GM19324 (cell line): ENCODE measurements around the gene RNU6-9.

Source experiments
- ATAC-seq: cut with Tn5 transposase; IDR thresholded peaks from one replicate; pipeline ENCODE4 v1.9.1; 2021; ENCODE audit warnings: mild to moderate bottlenecking, moderate library complexity; ENCODE audit not compliant: unreplicated experiment, low FRiP score

Gene RNU6-9

DNA sequence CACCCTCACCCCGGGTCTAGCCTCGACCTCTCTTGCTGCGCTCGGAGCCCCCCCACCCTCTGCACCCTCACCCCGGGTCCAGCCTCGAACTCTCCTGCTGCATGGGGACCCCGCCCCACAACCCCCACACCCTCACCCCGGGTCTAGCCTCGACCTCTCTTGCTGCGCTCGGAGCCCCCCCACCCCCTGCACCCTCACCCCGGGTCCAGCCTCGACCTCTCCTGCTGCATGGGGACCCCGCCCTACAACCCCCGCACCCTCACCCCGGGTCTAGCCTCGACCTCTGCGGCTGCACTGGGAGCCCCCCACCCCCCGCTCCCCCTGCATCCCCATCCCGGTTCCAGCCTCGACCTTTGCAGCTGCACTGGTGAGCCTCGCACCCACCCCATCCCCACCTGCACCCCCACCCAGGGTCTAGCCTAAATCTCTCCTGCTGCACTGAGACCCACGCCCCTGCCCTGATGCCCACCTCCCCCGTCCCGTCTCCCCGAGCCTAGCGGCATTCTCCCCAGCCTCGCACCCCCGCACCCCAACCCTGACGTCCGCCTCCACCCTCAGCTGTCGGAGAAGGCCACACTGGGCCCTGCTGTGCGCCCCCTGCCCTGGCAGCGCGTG, 32.0 kb upstream of the RNU6-9 start:
- no peak for ATAC-seq

DNA sequence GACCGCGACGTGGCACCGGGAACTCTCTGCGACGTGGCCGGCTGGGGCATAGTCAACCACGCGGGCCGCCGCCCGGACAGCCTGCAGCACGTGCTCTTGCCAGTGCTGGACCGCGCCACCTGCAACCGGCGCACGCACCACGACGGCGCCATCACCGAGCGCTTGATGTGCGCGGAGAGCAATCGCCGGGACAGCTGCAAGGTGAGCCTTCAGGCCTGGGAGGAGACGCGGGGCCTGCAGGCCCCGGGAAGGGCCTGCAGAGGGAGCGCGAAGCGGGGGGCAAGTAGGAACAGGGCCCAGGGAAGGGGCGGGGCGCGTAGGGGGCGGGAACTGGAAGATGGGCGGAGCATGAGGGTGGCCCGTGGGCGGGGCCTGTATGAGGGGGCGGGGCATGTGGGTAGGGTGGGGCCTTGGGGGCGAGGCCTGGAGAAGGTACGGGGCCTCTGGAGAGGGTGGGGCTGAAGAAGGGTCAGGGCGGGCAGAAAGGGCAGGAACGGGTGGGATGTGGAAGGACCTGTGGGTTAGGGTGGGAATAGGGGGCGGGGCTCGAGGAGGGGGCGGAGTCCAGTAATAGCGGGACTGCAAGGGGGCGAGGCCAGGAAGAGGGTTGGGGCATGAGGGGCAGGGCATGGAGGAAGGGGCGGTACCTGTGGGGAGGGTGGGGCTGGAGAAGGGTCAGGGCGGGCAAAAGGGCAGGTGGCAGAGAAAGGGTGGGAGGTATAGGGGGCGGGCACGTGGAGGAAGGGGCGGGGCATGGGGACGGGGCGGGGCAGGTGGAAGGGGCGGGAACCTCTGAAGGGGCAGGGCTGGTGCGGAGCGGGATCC, 31.3 kb upstream of the RNU6-9 start:
- no peak for ATAC-seq

DNA sequence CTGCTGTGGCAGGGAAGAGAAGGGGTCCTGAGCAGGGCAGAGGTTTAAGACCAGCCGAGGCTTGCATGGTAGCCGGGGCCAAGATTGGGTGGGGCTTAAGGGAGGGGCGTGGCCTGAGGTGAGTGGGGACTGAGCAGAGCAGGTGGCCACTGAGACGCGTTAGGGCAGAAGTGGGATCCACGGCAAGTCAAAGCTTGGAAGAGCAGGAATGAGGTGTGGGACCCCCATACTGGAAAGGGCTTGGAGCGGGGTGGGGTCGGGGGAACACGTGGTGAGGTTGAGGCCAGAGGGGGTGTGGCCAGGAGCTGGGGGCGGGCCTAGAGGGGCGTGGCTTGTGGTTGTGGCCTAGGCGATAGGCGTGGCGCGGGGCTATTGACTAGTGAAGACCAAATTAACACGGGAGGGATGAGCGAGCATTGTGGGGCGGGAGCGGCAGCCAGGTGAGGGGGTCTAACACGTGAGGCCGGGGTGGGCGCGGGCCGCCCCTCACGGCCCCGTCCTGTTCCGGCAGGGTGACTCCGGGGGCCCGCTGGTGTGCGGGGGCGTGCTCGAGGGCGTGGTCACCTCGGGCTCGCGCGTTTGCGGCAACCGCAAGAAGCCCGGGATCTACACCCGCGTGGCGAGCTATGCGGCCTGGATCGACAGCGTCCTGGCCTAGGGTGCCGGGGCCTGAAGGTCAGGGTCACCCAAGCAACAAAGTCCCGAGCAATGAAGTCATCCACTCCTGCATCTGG, 30.5 kb upstream of the RNU6-9 start:
- no peak for ATAC-seq

DNA sequence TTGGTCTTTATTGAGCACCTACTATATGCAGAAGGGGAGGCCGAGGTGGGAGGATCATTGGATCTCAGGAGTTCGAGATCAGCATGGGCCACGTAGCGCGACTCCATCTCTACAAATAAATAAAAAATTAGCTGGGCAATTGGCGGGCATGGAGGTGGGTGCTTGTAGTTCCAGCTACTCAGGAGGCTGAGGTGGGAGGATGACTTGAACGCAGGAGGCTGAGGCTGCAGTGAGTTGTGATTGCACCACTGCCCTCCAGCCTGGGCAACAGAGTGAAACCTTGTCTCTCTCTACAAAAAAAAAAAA, 30.0 kb upstream of the RNU6-9 start:
- no peak for ATAC-seq

DNA sequence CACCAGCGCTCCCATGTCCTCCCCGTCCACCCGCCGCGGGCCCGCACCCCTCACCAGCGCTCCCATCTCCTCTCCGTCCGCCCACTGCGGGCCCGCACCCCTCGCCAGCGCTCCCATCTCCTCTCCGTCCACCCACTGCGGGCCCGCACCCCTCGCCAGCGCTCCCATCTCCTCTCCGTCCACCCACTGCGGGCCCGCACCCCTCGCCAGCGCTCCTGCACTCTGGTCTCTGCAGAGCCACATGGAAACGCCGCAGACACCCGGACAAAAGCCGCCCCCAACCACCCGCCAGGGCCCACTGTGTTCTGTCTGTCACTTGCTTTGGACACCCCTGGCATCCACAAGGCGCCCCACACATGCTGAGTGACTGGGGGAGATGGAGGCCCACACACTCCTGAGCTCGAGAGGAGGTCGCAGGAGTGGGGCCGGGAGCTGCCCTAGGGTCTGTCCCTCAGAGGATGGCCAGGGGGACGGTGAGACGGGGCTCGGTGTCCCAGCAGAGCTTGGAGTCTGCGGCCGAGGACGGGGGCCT, 26.4 kb upstream of the RNU6-9 start:
- ATAC-seq = no peak

DNA sequence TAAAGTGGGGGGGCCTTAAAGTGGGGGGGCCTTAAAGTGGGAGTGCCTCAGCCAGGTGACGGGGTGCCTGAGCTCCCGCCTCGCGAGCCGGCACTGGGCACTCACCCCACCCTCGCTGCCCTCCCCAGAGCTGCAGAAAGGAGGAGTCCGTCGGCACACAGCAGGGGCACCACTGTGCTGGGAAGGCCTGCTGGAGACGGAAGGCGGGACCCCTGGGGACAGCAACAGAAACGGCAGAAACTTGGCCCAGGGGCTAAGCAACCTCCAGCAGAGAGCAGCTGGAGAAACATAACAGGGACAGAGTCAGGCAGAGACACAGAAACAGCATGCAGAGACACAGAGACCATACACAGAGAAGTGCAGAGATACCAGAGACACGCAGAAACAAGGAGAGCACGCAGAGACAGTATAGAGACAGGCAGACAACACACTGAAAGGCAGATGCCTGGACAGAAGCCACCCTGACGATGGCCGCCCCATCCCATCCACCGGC, 25.9 kb upstream of the RNU6-9 start:
- ATAC-seq = no peak

DNA sequence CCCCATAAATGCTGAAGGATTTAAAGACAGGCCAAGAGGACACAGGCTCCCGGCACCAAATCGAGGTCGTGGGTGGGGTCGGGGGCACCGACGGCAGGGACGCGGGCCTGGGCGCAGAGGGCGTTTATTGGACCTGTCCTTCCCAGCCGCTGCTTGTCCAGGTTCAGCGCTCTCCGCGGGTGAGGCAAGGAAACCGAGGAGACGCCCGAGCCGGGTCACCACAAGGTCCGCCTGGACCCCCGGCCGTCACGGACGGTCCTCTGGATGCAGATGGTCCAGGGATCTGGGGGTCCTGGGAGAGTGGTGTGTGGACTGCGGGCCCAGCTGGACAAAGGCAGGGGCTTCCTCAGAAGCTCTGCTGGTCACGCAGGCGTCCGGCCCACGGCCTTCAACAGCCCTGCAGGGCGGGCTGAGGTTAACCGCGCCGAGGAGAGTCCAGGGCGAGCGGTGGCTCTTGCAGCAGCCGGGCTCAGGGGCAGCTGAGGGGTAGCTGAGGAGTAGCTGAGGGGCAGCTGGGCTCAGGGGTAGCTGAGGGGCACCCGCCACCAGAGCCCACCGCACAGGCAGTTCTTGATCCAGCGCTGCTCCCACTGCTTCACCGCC, 25.3 kb upstream of the RNU6-9 start:
- ATAC-seq = no peak

DNA sequence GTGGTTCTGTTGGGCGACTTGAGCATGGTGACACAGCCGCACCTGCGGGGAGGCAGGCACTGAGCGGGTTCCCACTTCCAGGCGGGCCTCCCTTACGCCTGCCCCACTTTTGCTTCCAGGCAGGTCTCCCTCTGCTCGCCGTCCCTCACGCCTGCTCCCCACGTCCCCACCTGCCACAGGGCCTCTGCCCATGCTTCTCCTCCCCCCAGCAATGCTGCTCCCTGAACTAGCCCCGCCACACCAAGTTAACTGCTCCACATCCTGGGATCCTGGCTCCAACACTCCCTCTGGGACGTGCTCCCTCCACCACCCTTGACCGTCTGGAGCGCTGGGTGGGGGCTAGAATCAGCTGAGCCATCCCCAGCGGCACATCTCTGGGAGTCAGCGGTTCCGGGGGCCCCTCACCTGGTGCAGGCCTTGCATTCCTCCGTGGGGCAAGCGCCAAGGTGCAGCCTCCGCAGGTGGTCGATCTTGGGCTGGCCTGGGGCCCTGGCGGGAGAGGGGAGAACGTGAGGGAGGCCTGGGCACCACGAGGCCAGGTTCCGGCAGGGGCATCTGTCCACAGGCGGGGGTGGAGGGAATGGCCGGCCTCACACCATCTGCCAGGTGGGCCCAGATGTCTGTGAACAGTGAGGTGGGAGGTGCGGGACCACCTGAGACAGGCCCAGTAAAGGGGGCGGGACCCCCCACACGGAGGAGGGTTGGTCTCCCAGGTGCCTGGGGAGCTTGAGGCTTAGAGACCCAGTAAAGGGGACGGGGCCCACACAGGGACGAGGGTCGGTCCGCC, 24.6 kb upstream of the RNU6-9 start:
- ATAC-seq = no peak

DNA sequence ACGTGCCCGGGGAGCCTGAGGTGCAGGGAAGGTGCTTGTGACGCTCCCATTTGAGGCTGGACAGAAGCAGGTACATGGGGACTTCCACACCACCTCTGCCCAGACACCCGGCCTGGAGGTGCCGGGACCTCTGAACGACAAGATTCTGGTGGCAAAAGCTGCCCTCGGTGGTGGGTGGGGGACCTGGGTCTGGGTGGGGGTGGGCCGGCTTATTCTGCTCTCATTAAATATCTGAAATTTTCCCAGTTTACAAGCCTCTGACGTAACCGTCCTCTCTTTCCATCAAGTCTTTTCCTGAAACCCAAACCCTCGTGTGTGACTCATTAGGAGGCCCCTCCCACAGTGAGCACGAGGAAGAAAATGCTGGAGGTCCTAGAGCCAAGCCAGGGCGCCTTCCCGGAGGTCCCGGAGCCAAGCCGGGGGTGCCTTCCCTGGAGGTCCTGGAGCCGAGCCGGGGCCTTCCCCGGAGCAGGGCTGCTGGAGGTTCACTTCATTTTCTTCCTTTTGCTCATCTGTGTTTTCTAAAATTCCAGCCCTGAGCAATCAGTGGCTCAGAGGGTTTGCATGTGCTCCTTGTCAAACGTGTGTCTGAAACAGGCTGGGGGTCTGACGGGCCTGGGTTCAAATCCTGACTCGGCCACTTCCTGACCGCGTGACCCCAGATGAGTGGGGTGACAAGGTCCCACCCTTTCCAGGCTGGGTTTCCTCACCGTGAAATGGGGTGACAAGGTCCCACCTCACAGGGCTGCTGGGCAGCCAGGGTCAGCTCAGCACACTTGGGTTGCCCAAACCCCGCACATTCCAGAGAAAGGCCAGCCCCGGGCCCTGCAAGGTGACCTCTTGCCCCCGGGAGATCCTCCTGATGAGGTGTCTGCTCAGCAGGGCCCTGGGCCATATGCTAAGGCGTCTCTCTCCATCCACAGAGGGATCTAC, 23.8 kb upstream of the RNU6-9 start:
- ATAC-seq = no peak

DNA sequence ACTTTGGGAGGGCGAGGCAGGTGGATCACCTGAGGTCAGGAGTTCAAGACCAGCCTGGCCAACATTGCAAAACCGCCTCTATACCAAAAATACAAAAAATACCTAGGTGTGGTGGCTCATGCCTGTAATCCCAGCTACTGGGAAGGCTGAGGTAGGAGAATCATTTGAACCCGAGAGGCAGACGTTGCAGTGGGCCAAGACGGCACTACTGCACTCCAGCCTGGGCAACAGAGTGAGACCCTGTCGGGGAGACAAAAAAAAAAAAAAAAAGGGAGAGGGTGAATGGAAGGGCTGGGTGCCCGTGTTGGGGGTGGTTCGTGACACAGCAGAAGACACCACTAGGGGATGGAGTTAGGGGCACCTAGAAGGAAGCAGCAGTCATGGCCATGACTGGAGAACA, 23.0 kb upstream of the RNU6-9 start:
- ATAC-seq = no peak

DNA sequence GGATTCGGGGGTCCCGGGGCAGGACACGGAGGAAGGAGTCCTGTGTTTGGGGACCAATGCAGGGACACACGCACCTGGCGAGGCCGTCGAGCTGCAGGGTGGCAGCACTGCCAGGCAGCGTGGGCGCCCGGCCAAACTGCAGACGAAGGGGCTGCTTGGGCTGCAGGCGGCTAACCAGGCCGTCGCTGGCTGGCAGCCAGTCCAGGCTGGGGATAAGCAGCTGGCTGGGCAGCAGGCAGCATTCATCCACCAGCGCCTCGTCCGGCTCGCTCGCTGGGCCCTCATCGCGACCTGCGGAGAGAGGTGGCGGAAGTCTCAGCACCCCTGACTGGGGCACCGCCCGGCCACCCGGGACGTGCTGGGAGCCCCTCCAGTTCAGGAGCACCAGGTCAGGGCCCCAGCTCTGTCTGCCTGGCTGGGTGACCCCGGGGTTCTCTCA, 22.3 kb upstream of the RNU6-9 start:
- no peak for ATAC-seq

DNA sequence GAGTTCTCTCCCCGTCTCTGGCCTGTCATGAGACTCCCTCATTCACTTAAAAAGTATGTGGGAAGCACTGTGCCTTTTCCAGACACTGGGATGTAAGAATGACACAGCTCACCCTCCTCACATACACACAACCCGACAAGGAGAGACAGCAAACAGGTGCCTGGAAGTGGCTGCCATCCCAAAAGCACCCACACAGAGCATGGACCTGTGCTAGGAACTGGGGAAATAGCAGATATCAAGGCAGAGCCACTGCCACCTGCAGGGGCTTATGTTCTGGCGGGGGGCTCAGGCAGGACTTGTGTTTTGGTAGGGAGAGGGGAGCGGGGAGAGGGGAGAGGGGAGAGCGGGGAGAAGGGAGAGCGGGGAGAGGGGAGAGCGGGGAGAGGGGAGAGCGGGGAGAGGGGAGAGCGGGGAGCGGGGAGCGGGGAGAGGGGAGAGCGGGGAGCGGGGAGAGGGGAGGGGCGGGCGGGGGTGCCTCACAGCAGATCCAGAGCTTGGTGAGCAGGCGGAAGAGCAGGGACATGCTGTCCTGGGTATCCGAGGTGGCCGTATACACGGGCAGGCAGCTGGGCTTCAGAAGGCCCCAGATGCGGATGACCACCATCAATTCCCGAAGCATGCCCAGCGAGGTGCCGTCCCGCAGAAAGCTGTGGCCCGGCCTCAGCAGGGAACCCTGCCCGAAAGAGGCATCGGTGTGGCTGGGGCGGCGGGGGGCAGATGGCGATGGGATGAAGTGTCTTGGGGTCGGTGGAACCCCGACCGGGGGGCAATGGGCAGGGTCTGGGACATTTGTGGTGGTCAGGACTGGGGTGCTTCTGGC, 21.6 kb upstream of the RNU6-9 start:
- no peak for ATAC-seq

DNA sequence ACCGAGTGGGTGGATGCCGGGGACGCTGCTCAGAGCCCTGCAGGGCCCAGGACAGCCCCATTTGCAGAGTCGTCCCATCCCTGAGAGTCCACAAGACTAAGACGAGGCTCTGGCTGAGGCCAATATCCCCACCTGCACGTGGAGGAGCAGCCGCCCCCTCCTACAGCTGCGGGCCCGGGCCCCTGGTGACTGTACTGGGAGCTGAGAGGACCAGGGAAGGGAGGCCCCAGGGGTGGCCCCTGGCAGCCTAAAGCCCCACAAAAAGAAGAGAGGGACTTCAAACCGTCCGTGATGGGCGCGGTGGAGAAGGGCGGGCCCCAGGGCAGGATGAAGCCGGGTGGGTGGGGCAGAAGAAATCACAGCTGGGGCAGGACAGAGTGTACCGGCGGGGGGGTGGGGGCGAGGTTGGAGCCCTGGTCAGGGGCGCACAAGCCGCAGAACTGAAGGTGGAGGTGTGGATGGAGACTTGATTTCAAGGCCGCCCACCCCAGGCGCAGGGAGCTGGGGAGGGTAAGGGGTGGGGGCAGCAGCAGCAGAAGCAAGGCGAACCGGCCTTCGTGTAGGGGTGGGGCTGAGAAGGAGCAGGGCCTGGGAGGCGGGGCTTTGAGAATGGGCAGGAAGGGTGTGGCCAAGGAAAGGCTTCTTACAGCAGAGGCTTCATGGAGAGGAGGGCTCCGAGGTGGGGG, 20.9 kb upstream of the RNU6-9 start:
- ATAC-seq = no peak

DNA sequence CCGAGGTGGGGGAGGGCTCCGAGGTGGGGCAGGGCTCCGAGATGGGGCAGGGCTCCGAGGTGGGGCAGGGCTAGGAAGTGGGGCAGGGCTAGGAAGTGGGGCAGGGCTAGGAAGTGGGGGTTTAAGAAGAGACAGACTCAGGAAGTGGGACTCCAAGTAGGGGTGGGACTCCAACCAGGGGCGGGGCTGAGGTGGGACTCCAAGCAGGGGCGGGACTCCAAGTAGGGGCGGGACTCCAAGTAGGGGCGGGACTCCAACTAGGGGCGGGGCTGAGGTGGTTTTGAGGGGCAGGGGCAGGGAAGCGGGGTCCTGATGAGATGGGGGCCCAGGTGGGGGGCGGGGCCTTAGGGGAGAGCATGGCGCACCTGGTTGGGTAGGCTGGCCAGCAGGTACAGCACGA, 20.2 kb upstream of the RNU6-9 start:
- ATAC-seq = no peak

DNA sequence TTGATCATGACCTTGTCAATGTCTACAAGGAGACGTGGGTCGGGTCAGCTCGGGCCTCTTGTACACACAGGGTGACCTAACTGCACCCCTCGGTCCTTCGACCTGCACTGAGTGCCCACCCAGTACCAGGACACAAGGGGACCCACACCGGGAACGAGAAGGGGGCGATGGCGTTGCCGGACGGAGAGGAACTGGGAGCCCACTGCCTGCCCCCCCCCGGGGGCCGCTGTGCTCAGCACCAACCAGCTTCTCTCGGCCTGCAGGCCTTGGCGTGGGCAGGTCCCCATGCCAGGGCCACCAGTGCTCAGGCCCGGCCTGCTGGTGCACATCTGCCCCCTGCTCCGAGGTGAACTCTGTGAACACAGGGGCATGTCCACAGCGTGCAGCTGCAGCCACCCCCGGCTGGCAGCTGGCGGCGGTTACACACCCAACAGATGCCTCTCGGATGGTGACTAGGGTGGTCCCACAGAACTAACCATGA, 19.7 kb upstream of the RNU6-9 start:
- ATAC-seq = no peak

DNA sequence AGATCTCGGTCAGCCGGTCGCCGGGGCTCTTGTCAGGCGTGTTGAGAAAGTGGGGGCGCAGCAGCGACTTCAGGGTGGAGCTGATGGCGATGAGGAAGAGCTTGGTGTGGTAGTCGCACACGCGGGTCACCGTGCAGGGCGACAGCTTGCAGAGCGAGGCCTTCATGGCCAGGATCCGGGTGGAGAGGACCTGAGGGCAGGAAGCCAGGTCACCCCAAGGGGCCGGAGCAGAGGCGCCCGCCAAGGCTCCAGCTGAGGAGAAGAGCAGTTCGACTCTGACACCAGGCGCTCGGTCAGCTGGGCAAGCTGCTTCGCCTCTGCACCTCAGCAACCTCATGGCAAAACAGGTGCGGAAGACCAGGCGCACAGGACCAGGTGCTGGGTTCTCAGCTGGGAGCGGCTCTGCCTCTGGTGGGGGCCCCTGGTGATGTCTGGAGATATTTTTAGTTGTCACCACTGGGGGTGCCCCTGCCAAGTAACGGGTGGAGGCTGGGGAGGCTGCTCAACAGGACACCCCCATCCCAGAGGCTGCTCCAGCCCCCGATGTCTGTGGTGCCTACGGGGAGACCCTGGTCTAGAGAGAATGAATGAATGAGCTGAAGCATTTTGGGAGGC, 17.9 kb upstream of the RNU6-9 start:
- no peak for ATAC-seq

DNA sequence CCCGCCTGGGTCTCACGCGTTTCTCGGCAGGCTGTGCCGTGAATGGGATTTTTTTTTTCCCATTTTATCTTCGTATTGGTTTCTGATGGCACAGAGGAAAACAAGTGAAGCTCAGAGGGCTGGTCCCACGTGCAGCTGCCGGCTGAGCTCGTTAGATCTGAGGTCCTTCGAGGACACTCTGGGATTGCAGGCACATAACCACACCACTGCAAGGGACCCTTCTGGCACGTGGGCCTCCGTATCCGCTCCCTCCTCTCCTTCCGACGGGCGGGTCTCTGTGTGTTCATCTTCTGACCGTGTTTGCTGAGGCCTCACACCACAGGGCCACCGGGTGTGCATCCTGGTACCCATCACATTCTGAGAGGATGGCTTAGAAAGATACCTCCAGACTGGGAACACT, 17.2 kb upstream of the RNU6-9 start:
- ATAC-seq = no peak
